HEK293T (cell line): ENCODE data around the gene NPLOC4.

Experiments used
- BHLHE40 ChIP-seq: fragments of 450-650 bp; IDR thresholded peaks from 2 replicates; pipeline ENCODE4 v1.6.1; 2016; ENCODE audit warnings: mild to moderate bottlenecking, moderate library complexity, borderline replicate concordance
- FOXK2 ChIP-seq: fragments of 450-650 bp; IDR thresholded peaks from 2 replicates; pipeline ENCODE4 v1.6.1; 2016; ENCODE audit warnings: mild to moderate bottlenecking
- FOXM1 ChIP-seq: fragments of 450-650 bp; IDR thresholded peaks from 2 replicates; pipeline ENCODE4 v1.6.1; 2017; ENCODE audit warnings: mild to moderate bottlenecking, borderline replicate concordance
- SP1 ChIP-seq: fragments of 450-650 bp; IDR thresholded peaks from 2 replicates; pipeline ENCODE4 v1.6.1; 2017
- TARDBP ChIP-seq: fragments of 450-650 bp; IDR thresholded peaks from 2 replicates; pipeline ENCODE4 v1.6.1; 2016

GRCh38 chr17:81565231-81565630 is 71.7 kb downstream of the NPLOC4 start:
- TF ChIP-seq FOXM1 (no peak), SP1 (no peak), TARDBP (no peak), BHLHE40 (no peak), FOXK2 (no peak)
